TTC549 (cell line): ENCODE results near the gene AKR1C3.
"Not testable (repeated sequence)": the region's sequence is repeated elsewhere in the genome, so short reads cannot be mapped to it uniquely, and the experiment has no call there.

Experiments
- FAIRE-seq: peaks from 2 replicates; lab custom pipeline; 2012; peaks lifted over from hg19 to GRCh38; lab: Jason Lieb, UNC

AKR1C3 gene

GRCh38 chr10:5094265-5095205, at the start of gene AKR1C3:
Gene AKR1C3, plus strand, starts transcription at chr10:5094414. Its CDS starts 31 bp downstream, at chr10:5094445.
- peak; percentile 25 for FAIRE-seq

- no peak for FAIRE-seq
These were observed 49.1 kb upstream of the AKR1C3 start for GRCh38 chr10:5045095-5045494.

DNA sequence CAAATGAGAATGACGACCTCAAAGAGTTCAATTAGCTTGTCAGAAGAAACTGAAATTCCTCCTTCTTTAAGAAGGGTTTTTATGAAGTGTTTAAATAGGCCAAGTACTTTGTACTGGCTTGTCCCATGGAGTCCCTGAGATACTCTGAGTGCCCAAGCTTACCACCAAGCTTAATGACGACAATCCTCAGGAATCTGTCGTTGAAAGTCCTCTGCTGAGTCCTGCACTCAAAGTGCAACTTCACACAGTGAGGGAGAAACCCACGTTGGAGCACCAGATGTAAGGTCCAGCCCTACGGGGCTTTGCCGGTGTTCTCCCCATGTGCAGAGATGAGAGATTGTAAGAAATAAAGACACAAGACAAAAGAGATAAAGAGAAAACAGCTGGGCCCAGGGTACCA, 47.8 kb upstream of the AKR1C3 start:
- no peak for FAIRE-seq

- not testable (repeated sequence) for FAIRE-seq
These were observed 47.2 kb upstream of the AKR1C3 start for GRCh38 chr10:5047055-5047454.

DNA sequence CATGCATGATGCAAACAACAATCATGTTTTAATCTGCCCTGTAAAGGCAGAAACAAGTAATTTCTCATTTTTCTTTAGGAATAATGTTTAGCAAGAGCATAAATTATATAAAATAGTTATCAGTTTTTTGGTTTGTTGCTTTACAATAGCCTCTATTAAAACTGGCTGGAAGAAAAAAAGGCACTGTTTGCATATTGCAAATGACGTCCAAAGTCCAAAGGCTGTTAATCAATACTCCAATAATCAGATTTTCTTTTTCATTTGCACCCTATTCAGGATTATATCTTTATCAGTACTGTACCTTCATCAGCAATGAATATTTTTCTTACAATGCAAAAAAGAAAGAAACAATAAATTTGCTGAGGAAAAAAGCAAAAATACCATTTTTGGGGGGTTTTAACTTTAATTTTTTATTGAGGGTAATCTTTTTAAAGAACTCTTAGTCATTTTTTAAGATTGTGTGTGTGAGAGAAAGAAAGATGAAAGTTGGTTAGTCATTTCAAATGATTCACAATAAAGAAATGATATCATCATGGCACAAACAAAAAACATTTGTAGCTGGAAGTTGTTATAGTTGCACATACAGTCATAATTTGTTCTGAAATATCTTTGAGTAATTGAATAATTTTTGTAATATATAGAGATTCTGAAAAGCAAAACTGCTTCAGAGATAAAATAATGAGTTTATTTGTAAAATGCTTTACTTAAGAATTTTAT, 46.1 kb upstream of the AKR1C3 start:
- no peak for FAIRE-seq

GRCh38 chr10:5052951-5053500, 41.2 kb upstream of the AKR1C3 start:
- FAIRE-seq: not testable (repeated sequence)

DNA sequence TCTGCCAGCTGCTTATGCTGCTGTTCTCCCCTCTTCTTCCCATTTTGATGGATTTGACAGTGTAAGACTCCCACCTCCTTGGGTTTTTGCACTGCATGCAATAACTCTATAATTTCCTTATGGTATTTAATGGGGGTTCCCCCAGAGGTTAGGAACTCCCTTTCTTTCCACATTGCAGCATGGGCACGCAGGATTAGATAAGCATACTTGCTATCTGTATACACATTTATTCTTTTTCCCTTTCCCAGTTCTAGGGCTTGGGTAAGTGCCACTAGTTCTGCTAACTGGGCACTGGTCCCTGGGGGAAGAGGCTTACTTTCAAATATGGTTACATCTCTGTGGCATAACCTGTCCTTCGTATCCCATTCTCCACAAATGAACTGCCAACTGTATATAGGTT, 39.4 kb upstream of the AKR1C3 start:
- FAIRE-seq: not testable (repeated sequence)

- FAIRE-seq: not testable (repeated sequence)
These were observed 34.9 kb upstream of the AKR1C3 start for GRCh38 chr10:5059267-5059666.

GRCh38 chr10:5060791-5061190, 33.4 kb upstream of the AKR1C3 start:
- FAIRE-seq: not testable (repeated sequence)

DNA sequence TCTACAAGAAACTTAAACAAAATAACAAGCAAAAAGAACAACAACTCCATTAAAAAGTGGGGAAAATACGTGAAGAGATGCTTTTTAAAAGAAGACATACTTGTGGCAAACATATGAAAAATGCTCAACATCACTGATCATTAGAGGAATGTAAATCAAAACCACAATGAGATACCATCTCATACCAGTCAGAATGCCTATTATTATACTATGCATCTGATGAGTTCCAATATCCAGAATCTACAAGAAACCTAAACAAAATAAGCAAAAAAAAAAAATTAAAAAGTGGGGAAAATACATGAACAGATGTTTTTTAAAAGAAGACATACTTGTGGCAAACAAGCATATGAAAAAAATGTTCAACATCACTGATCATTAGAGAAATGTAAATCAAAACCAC, 29.6 kb upstream of the AKR1C3 start:
- no peak for FAIRE-seq

DNA sequence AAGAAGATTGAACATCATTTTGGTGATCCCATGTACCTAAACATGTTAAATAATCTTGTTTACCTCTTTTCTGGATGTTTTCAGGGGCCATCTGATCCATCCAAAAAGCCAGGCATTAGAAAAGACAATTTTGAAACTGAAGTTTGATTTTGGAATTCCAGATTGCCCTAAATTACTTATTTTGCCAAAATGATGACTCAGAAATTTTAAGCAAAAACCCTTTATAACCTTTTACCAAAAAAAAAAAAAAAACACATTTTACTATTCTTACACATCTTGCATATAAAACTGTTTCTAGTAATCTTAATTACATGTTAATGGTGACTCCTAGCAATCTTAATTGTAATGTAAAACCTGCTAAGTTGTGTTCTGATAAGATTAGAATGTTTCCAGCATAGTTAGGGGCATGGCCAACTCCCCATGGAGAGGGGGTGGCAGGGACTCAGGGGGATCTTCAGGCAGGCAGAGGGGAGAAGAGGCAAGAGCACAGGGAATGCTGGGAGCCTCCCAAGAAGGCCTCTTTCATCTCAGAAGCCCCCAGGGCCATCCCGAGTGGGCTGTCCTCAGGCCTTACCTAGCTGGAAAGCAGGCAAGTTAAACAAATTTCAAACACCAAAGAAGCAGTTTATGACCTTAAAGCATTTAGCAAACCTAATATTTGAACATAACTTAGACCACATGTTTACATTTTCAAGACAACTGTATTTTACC, 25.8 kb upstream of the AKR1C3 start:
- no peak for FAIRE-seq

DNA sequence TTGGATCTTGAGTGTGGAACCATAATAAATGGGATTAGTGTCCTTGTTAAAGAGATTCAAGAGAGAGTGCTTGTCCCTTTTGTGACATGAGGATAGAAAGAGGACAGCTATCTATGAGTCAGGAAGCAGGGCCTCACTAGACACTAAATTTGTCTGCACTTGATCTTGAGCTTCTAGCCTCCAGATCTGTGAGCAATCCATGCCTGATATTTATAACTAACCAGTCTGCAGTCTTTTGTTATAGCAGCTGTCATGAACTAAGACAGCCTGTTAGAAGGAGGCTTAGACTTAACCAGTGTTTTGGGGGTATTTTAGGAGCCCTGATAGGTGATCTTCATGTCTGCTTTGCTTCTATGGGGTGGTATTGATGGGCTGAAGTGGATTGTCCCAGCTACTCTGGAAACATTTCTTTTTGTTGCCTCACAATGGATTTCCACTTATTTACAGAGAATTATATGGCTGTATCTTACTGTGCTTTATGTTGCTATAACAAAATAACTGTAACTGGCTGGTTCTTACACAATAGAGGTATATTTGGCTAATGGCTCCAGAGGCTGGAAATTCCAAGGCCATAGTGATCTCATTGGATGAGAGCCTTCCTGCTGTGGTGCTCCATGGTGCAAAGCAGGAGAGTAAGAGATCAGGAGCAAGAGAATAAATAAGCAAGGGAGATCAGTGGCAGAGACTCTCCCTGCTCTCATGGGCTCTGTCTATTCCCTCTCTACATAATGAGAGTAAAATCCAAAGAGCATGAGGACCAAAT, 23.4 kb upstream of the AKR1C3 start:
- no peak for FAIRE-seq

GRCh38 chr10:5071411-5072198, 22.6 kb upstream of the AKR1C3 start:
- FAIRE-seq: no peak

- no peak for FAIRE-seq
These were observed 20.6 kb upstream of the AKR1C3 start for GRCh38 chr10:5073659-5074058.

GRCh38 chr10:5076615-5077014, 17.6 kb upstream of the AKR1C3 start:
- no peak for FAIRE-seq

- no peak for FAIRE-seq
These were observed 15.6 kb upstream of the AKR1C3 start for GRCh38 chr10:5078547-5079180.

GRCh38 chr10:5079306-5079830, 14.8 kb upstream of the AKR1C3 start:
- no peak for FAIRE-seq

GRCh38 chr10:5079836-5080235, 14.4 kb upstream of the AKR1C3 start:
- no peak for FAIRE-seq

DNA sequence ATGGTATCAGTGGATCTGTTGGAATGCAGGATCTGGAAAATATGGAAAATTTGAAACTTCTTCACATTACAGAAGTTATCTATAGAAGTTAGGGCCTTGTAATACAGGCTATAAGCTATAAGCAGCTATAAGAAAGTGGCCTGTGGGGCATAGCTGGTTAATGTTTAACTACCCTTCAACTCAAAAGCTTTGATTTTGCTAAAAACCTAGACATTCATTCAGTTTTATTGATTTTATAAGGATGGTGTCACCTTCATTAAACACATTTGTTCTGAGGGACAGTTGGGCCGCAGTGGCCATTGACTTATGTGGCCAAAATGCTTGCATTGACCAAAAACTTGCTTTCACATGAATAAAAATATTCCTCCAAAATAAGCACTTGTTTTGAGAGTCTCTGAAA, 13.1 kb upstream of the AKR1C3 start:
- FAIRE-seq: no peak

DNA sequence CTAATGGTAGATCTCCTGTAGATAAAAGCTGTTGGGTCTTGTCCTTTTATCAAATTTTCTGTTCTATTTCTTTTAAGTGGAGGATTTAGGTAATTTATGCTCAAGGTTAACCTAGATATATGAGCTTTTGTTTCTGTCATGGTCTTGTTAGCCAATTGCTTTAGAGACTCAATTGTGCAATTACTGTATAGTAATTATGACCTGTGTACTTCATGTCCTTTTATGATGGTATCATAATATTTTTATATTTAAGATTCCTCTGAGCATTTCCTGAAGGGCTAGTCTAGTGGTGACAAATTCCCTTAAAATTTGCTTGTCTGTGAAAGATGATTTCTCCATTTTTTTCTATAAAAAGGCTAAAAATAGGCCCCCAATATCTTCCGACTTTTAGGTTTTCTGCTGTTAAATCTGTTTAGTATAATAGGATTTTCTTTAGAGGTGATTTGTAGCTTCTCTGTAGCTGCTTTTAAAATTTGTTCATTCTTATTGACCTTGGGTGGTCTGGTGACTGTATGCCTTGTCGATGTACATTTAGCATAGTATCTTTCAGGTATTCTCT, 5.4 kb upstream of the AKR1C3 start:
- no peak for FAIRE-seq
